Lung (tissue), 12 donors: ENCODE data around the gene HUWE1. TPM values are rescaled to one million over a fixed set of nuclear protein-coding genes. Genes with fewer than 3 reads are reported as not detected.

Source experiments
- ATAC-seq: fragments of 200-7000 bp; cut with Tn5 transposase; one replicate; pipeline ENCODE4 v1.9.1; 2020; ENCODE audit warnings: moderate number of reproducible peaks; ENCODE audit not compliant: insufficient read depth, low FRiP score
- DNase-seq, 3 donors: peaks; one replicate each; pipeline ENCODE4 v3.0.0-alpha.2; 2013 to 2017
- H3K27ac ChIP-seq, 2 donors: one replicate each; pipeline ENCODE4 v1.5.1; 2013; ENCODE audit warnings: mild to moderate bottlenecking in 2 of 2, moderate library complexity in 2 of 2, control low read depth in 1 of 2, inconsistent platforms in 1 of 2, low read depth in 1 of 2, low read length in 1 of 2
- H3K27me3 ChIP-seq, 3 donors: one replicate each; pipeline ENCODE4 v1.5.1; 2013; ENCODE audit warnings: low read length in 2 of 3; ENCODE audit not compliant: control insufficient read depth in 3 of 3, insufficient read depth in 3 of 3
- H3K36me3 ChIP-seq, 4 donors: one replicate each; pipeline ENCODE4 v1.5.1; 2013; ENCODE audit warnings: low read length in 4 of 4, mild to moderate bottlenecking in 1 of 4, moderate library complexity in 1 of 4; ENCODE audit not compliant: control insufficient read depth in 4 of 4, insufficient read depth in 4 of 4
- H3K4me1 ChIP-seq, 5 donors: one replicate each; pipeline ENCODE4 v1.5.1; 2013; ENCODE audit warnings: low read length in 5 of 5, mild to moderate bottlenecking in 2 of 5, moderate library complexity in 1 of 5; ENCODE audit not compliant: control insufficient read depth in 5 of 5, insufficient read depth in 5 of 5
- H3K4me3 ChIP-seq: one replicate; pipeline ENCODE4 v1.5.1; 2013; ENCODE audit warnings: mild to moderate bottlenecking, control low read depth, moderate library complexity
- H3K9ac ChIP-seq, 2 donors: one replicate each; pipeline ENCODE4 v1.5.1; 2013; ENCODE audit warnings: low read length in 2 of 2, control low read depth in 1 of 2; ENCODE audit not compliant: insufficient read depth in 1 of 2
- H3K9me3 ChIP-seq, 4 donors: one replicate each; pipeline ENCODE4 v1.5.1; 2013; ENCODE audit warnings: low read length in 3 of 4, mild to moderate bottlenecking in 1 of 4, moderate library complexity in 1 of 4; ENCODE audit not compliant: control insufficient read depth in 4 of 4, insufficient read depth in 3 of 4
- WGBS, 2 donors: extraction: QIAGEN DNeasy Blood & Tissue Kit; methylation state at CpG; one replicate each; pipeline ENCODE4 v1.1.7; 2013; 5-methylcytosine and 5-hydroxymethylcytosine counted together
- polyA plus RNA-seq, 2 donors: library from polyadenylated mRNA; stranded (reverse); fragments of 200-250 nt; gene quantifications; one replicate each; pipeline ENCODE4 v1.2.1, GENCODE V29; 2013
- total RNA-seq, 2 donors: library from RNA; depleted of rRNA in 1 of 2; stranded (reverse); fragments of >200 nt in 1 of 2; gene quantifications; one replicate each; pipeline ENCODE4 v1.2.1, GENCODE V29; 2014 to 2021
- TF ChIP-seq, protein P1 (sequence below): IDR thresholded peaks from 2 replicates; pipeline ENCODE4 v1.5.1; 2012; ENCODE audit warnings: mild to moderate bottlenecking; ENCODE audit errors: control extremely low read depth, extremely low read depth
- donor health status: control.
- donor health status: control.
- donor health status: Bipolar disorder and iron deficiency.
- donor health status: healthy.
- donor health status: DM: yes; HTN: yes; CAD: no.

HUWE1 gene
- total and polyA plus RNA-seq, 4 donors, result 26.0 to 185 (median 76.5) TPM

GRCh38 chrX:53711436-53711835 lies 24.9 kb upstream of the HUWE1 start:
- H3K9ac ChIP-seq, result no peak overlapping the region
- DNase-seq (no peak), ATAC-seq (no peak)
- no peaks in the 10 kb centered on the region for H3K36me3 ChIP-seq
- WGBS, 2 donors, result 83 to 97% methylated on average over 6 of the region's 6 CpGs
- peaks cover 0 to 3% (median 0%) of the 10 kb centered on the region in 4 donors for H3K9me3 ChIP-seq
- no peak overlapping the region for H3K4me3 ChIP-seq
- TF ChIP-seq, protein P1, sequence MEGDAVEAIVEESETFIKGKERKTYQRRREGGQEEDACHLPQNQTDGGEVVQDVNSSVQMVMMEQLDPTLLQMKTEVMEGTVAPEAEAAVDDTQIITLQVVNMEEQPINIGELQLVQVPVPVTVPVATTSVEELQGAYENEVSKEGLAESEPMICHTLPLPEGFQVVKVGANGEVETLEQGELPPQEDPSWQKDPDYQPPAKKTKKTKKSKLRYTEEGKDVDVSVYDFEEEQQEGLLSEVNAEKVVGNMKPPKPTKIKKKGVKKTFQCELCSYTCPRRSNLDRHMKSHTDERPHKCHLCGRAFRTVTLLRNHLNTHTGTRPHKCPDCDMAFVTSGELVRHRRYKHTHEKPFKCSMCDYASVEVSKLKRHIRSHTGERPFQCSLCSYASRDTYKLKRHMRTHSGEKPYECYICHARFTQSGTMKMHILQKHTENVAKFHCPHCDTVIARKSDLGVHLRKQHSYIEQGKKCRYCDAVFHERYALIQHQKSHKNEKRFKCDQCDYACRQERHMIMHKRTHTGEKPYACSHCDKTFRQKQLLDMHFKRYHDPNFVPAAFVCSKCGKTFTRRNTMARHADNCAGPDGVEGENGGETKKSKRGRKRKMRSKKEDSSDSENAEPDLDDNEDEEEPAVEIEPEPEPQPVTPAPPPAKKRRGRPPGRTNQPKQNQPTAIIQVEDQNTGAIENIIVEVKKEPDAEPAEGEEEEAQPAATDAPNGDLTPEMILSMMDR, result no peak
- H3K27ac ChIP-seq, result no peak overlapping the region
- H3K27me3 ChIP-seq, result no peaks in the 10 kb centered on the region
- H3K4me1 ChIP-seq, result peaks cover 0 to 4% (median 0%) of the 10 kb centered on the region in 5 donors

DNA sequence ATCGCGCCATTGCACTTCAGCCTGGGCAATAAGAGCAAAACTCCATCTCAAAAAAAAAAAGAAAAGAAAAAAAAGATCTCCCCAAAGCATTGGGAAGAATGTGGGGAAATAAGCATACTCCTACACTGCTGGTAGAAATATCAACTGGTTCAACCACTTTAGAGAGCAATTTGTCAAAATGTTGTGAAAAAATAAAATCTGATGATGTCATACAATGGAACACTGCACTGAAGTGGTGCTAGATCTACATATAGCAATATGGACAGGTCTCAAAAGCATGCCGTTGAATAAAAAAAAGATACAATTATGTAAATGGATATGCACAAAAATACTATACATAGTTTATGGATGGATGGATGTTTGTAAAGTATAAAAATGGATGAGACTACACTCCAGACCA lies 18.3 kb upstream of the HUWE1 start:
- TF ChIP-seq, protein P1, result no peak
- H3K9ac ChIP-seq, result no peak overlapping the region
- WGBS, 2 donors, result 91 to 99% methylated on average over 3 of the region's 3 CpGs

GRCh38 chrX:53704294-53704693 lies 17.8 kb upstream of the HUWE1 start:
- WGBS, 2 donors, result 68 to 84% methylated on average over 4 of the region's 4 CpGs
- no peak overlapping the region for H3K9ac ChIP-seq

More for the DNA sequence above, 18.3 kb upstream of the HUWE1 start:
- H3K27ac ChIP-seq, result no peak overlapping the region
- H3K9me3 ChIP-seq, result no peaks in the 10 kb centered on the region
- H3K4me1 ChIP-seq, result no peaks in the 10 kb centered on the region
- DNase-seq, result no peak
- no peaks in the 10 kb centered on the region for H3K36me3 ChIP-seq
- no peak overlapping the region for H3K4me3 ChIP-seq
- no peak for ATAC-seq
- peaks cover 0 to 2% (median 0%) of the 10 kb centered on the region in 3 donors for H3K27me3 ChIP-seq

More at GRCh38 chrX:53704294-53704693, 17.8 kb upstream of the HUWE1 start:
- H3K27me3 ChIP-seq, result peaks cover 0 to 2% (median 0%) of the 10 kb centered on the region in 3 donors
- H3K4me3 ChIP-seq, result no peak overlapping the region
- DNase-seq, result no peak
- H3K9me3 ChIP-seq, result no peaks in the 10 kb centered on the region
- H3K4me1 ChIP-seq, result no peaks in the 10 kb centered on the region
- no peak for ATAC-seq
- H3K27ac ChIP-seq, result no peak overlapping the region
- H3K36me3 ChIP-seq, result no peaks in the 10 kb centered on the region
- TF ChIP-seq, protein P1, result no peak
